C4-2B (cell line): Measurements from ENCODE around the gene MDM1.

ENCODE experiments used
- ZFX ChIP-seq: fragments of 450-650 bp; IDR thresholded peaks from 2 replicates; pipeline ENCODE4 v1.6.1; 2017
- TF ChIP-seq, protein P1 (sequence below): fragments of 450-650 bp; conservative IDR thresholded peaks from 2 replicates; pipeline ENCODE4 v1.5.1; 2017; ENCODE audit warnings: mild to moderate bottlenecking

DNA sequence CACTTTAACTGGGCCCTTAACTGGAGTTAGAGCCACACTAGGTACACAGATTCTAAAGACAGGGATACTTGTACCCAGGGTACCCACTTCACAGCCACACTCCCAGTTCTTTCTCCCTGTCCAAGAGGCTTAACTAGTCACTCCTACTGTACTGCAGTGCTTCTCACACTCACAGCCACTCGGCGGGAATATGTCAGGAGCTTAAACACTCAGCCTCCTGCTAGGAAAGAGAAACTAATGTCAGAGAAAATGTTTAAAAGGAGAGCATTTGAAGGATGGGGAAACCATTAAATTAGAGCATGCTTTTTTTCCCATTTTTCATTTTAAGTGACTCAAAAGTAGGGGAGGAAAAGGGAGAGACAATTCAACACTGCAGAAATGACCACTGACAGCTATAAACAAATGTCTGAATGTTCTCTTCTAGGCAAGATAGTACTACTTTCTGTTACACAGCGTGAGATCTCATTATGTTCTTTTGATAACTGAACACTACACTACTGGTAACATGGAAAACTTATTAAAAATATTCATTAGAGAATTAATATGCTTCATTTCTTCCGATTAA, 22.9 kb upstream of the MDM1 start:
- TF ChIP-seq, protein P1, sequence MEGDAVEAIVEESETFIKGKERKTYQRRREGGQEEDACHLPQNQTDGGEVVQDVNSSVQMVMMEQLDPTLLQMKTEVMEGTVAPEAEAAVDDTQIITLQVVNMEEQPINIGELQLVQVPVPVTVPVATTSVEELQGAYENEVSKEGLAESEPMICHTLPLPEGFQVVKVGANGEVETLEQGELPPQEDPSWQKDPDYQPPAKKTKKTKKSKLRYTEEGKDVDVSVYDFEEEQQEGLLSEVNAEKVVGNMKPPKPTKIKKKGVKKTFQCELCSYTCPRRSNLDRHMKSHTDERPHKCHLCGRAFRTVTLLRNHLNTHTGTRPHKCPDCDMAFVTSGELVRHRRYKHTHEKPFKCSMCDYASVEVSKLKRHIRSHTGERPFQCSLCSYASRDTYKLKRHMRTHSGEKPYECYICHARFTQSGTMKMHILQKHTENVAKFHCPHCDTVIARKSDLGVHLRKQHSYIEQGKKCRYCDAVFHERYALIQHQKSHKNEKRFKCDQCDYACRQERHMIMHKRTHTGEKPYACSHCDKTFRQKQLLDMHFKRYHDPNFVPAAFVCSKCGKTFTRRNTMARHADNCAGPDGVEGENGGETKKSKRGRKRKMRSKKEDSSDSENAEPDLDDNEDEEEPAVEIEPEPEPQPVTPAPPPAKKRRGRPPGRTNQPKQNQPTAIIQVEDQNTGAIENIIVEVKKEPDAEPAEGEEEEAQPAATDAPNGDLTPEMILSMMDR = no peak
- TF ChIP-seq ZFX = no peak
